Amniotic epithelial cell (primary cell): ENCODE results near the gene SLC25A15.
A peak's percentile ranks its signal among the peaks of the same experiment; 100 is the strongest.

Experiments
- DNase-seq: peaks from one replicate; pipeline ENCODE4 v3.0.0-alpha.2; 2010; ENCODE audit warnings: low read depth

Gene SLC25A15

GRCh38 chr13:40789275-40790153 is at the start of gene SLC25A15:
Gene SLC25A15 (plus strand): TSS chr13:40789611. CDS start chr13:40793227, 3,616 bp downstream.
- peak; percentile 63 for DNase-seq

GRCh38 chr13:40749327-40749726 is 40.1 kb upstream of the SLC25A15 start:
- DNase-seq = no peak

GRCh38 chr13:40755082-40755700 is 34.2 kb upstream of the SLC25A15 start:
- DNase-seq = peak; percentile 51

GRCh38 chr13:40756042-40756441 is 33.4 kb upstream of the SLC25A15 start:
- no peak for DNase-seq

- DNase-seq = no peak
These were observed 30.6 kb upstream of the SLC25A15 start for GRCh38 chr13:40758811-40759210.

GRCh38 chr13:40762849-40763248 is 26.6 kb upstream of the SLC25A15 start:
- DNase-seq = no peak

- peak; percentile 20 for DNase-seq
These were observed 24.6 kb upstream of the SLC25A15 start for GRCh38 chr13:40764587-40765403.

- DNase-seq = no peak
These were observed 23.8 kb upstream of the SLC25A15 start for GRCh38 chr13:40765602-40766001.

- DNase-seq = no peak
These were observed 19.4 kb upstream of the SLC25A15 start for GRCh38 chr13:40769970-40770369.

GRCh38 chr13:40770609-40770933 is 18.8 kb upstream of the SLC25A15 start:
- DNase-seq = no peak

- peak; percentile 94 for DNase-seq
These were observed 18.3 kb upstream of the SLC25A15 start, which contains the start of gene MRPS31 for GRCh38 chr13:40770934-40771618. Gene MRPS31 (minus strand): TSS chr13:40771190. CDS start chr13:40771136, 54 bp downstream.

GRCh38 chr13:40772765-40773473 is 16.5 kb upstream of the SLC25A15 start:
- DNase-seq = no peak

- DNase-seq = peak; percentile 78
These were observed 14.7 kb upstream of the SLC25A15 start for GRCh38 chr13:40774672-40775071.

- no peak for DNase-seq
These were observed 13.2 kb upstream of the SLC25A15 start for GRCh38 chr13:40776232-40776631.

GRCh38 chr13:40776681-40777165 is 12.7 kb upstream of the SLC25A15 start:
- DNase-seq = peak; percentile 76

- DNase-seq = peak; percentile 54
These were observed 12.1 kb upstream of the SLC25A15 start for GRCh38 chr13:40777166-40777808.

GRCh38 chr13:40777809-40778175 is 11.6 kb upstream of the SLC25A15 start:
- peak; percentile 35 for DNase-seq

- DNase-seq = no peak
These were observed 10.4 kb upstream of the SLC25A15 start for GRCh38 chr13:40779049-40779448.

- no peak for DNase-seq
These were observed 9.6 kb upstream of the SLC25A15 start for GRCh38 chr13:40779796-40780285.

- peak; percentile 49 for DNase-seq
These were observed 8.5 kb upstream of the SLC25A15 start for GRCh38 chr13:40780822-40781401.
